GM12875 (cell line): Measurements from ENCODE around the gene SCNM1.

Experiments used
- H3K4me3 ChIP-seq: one replicate; pipeline ENCODE4 v1.5.1; 2011; ENCODE audit warnings: low read depth, low read length, control low read depth
- CTCF ChIP-seq: IDR thresholded peaks from 2 replicates; pipeline ENCODE4 v1.5.1; 2011; ENCODE audit warnings: low read depth, mild to moderate bottlenecking, control low read depth, inconsistent platforms, low read length, moderate library complexity, borderline replicate concordance; ENCODE audit not compliant: insufficient read depth

Gene SCNM1

GRCh38 chr1:151147665-151148064 is 18.3 kb upstream of the SCNM1 start:
- H3K4me3 ChIP-seq, result no peak overlapping the region
- no peak for TF ChIP-seq CTCF

GRCh38 chr1:151156515-151156819 is 9.5 kb upstream of the SCNM1 start, which contains the start of gene TNFAIP8L2:
TNFAIP8L2 (plus strand) TSS chr1:151156649; CDS start chr1:151158698, 2,049 bp downstream.
- no peak for TF ChIP-seq CTCF
- H3K4me3 ChIP-seq, result peak within 1 kb of the TSS; percentile 86

GRCh38 chr1:151157067-151157531 is 8.8 kb upstream of the SCNM1 start:
- TF ChIP-seq CTCF, result no peak
- peak overlapping the region; percentile 86 for H3K4me3 ChIP-seq

GRCh38 chr1:151158326-151158725 is 7.6 kb upstream of the SCNM1 start:
- TF ChIP-seq CTCF, result no peak
- no peak overlapping the region for H3K4me3 ChIP-seq

GRCh38 chr1:151158751-151159251 is 7.1 kb upstream of the SCNM1 start:
- H3K4me3 ChIP-seq, result no peak overlapping the region
- TF ChIP-seq CTCF, result no peak

- H3K4me3 ChIP-seq, result no peak overlapping the region
- no peak for TF ChIP-seq CTCF
Measured at GRCh38 chr1:151159373-151159772, 6.6 kb upstream of the SCNM1 start.

GRCh38 chr1:151164732-151165280 is 1.1 kb upstream of the SCNM1 start:
- no peak for TF ChIP-seq CTCF
- peak overlapping the region; percentile 51 for H3K4me3 ChIP-seq
